ENCODE results near the gene RNF181. TPM values are rescaled to one million over a fixed set of nuclear protein-coding genes. Genes with fewer than 3 reads are reported as not detected.

Gene RNF181
- total and polyA plus RNA-seq, 3 donors from 2014 or later, result 119 to 189 (median 137) TPM

Small RNAs within 50 kb of the gene (small RNA-seq; reads per million reads assigned to genes)
- 0 reads per million in 2 donors for gene RN7SL126P

Other genes starting within 250 kb of the RNF181 start
- 10 to 100 TPM; 54.0 to 60.5 TPM for gene RETSAT, start 241.2 kb upstream of the RNF181 start, total RNA-seq
- 49.7 TPM for gene RETSAT, start 241.2 kb upstream of the RNF181 start, polyA plus RNA-seq (ENCODE audit: insufficient read depth, low read depth, low replicate concordance)
- 10 to 100 TPM; 38.4 to 51.6 TPM for gene ELMOD3, start 241.0 kb upstream of the RNF181 start, total RNA-seq
- gene ELMOD3, start 241.0 kb upstream of the RNF181 start, polyA plus RNA-seq (ENCODE audit: insufficient read depth, low read depth, low replicate concordance), result 26.2 TPM
- 10 to 100 TPM; 17.7 to 29.4 TPM for gene CAPG, start 185.4 kb upstream of the RNF181 start, total RNA-seq
- gene CAPG, start 185.4 kb upstream of the RNF181 start, polyA plus RNA-seq (ENCODE audit: insufficient read depth, low read depth, low replicate concordance), result 74.5 TPM
- gene SH2D6, start 177.0 kb upstream of the RNF181 start, total RNA-seq, result 10 to 100 TPM; 11.2 to 13.6 TPM
- 15.9 TPM for gene SH2D6, start 177.0 kb upstream of the RNF181 start, polyA plus RNA-seq (ENCODE audit: insufficient read depth, low read depth, low replicate concordance)
- gene MAT2A, start 56.6 kb upstream of the RNF181 start, total RNA-seq, result 100 to 1,000 TPM; 219 to 268 TPM
- 198 TPM for gene MAT2A, start 56.6 kb upstream of the RNF181 start, polyA plus RNA-seq (ENCODE audit: insufficient read depth, low read depth, low replicate concordance)
- 10 to 100 TPM; 26.8 to 31.8 TPM for gene GGCX, start 34.3 kb upstream of the RNF181 start, total RNA-seq
- 21.1 TPM for gene GGCX, start 34.3 kb upstream of the RNF181 start, polyA plus RNA-seq (ENCODE audit: insufficient read depth, low read depth, low replicate concordance)
- gene VAMP8, start 18.2 kb upstream of the RNF181 start, total RNA-seq, result 10 to 100 TPM; 10.8 to 13.9 TPM
- gene VAMP8, start 18.2 kb upstream of the RNF181 start, polyA plus RNA-seq (ENCODE audit: insufficient read depth, low read depth, low replicate concordance), result 59.0 TPM
- 10 to 100 TPM in 1 of 2 donors, 1 to 10 TPM in 1; 4.9 to 17.5 TPM for gene VAMP5, start 11.3 kb upstream of the RNF181 start, total RNA-seq
- 36.8 TPM for gene VAMP5, start 11.3 kb upstream of the RNF181 start, polyA plus RNA-seq (ENCODE audit: insufficient read depth, low read depth, low replicate concordance)
- gene TMEM150A, start 7.0 kb downstream of the RNF181 start, total RNA-seq, result 10 to 100 TPM; 33.1 to 44.0 TPM
- 39.3 TPM for gene TMEM150A, start 7.0 kb downstream of the RNF181 start, polyA plus RNA-seq (ENCODE audit: insufficient read depth, low read depth, low replicate concordance)
- 10 to 100 TPM; 22.9 to 37.6 TPM for gene C2orf68, start 16.3 kb downstream of the RNF181 start, total RNA-seq
- 55.7 TPM for gene C2orf68, start 16.3 kb downstream of the RNF181 start, polyA plus RNA-seq (ENCODE audit: insufficient read depth, low read depth, low replicate concordance)
- gene USP39, start 20.4 kb downstream of the RNF181 start, total RNA-seq, result 10 to 100 TPM; 74.9 to 96.8 TPM
- 49.8 TPM for gene USP39, start 20.4 kb downstream of the RNF181 start, polyA plus RNA-seq (ENCODE audit: insufficient read depth, low read depth, low replicate concordance)
- under 1 TPM in 1 of 2 donors, not detected in 1; 0.25 TPM for gene SFTPB, start 72.5 kb downstream of the RNF181 start, total RNA-seq
- 0.36 TPM for gene SFTPB, start 72.5 kb downstream of the RNF181 start, polyA plus RNA-seq (ENCODE audit: insufficient read depth, low read depth, low replicate concordance)
- gene GNLY, start 98.6 kb downstream of the RNF181 start, total RNA-seq, result 1 to 10 TPM in 1 of 2 donors, under 1 TPM in 1; 0.43 to 2.6 TPM
- gene GNLY, start 98.6 kb downstream of the RNF181 start, polyA plus RNA-seq (ENCODE audit: insufficient read depth, low read depth, low replicate concordance), result 2.2 TPM
- 10 to 100 TPM; 14.2 to 16.8 TPM for gene ATOH8, start 158.2 kb downstream of the RNF181 start, total RNA-seq
- 13.5 TPM for gene ATOH8, start 158.2 kb downstream of the RNF181 start, polyA plus RNA-seq (ENCODE audit: insufficient read depth, low read depth, low replicate concordance)

Data from testis (tissue), 3 donors.